GM19324 (cell line): ENCODE results near the gene LGMN.
"Not testable (repeated sequence)": the region's sequence is repeated elsewhere in the genome, so short reads cannot be mapped to it uniquely, and the experiment has no call there.

ENCODE experiments used
- ATAC-seq: cut with Tn5 transposase; IDR thresholded peaks from one replicate; pipeline ENCODE4 v1.9.1; 2021; ENCODE audit warnings: mild to moderate bottlenecking, moderate library complexity; ENCODE audit not compliant: unreplicated experiment, low FRiP score

Gene LGMN

GRCh38 chr14:92748259-92749016, at the start of gene LGMN:
Gene LGMN, minus strand, starts transcription at chr14:92748627. Its CDS starts 15,841 bp downstream, at chr14:92732786.
- peak; percentile 66 for ATAC-seq

DNA sequence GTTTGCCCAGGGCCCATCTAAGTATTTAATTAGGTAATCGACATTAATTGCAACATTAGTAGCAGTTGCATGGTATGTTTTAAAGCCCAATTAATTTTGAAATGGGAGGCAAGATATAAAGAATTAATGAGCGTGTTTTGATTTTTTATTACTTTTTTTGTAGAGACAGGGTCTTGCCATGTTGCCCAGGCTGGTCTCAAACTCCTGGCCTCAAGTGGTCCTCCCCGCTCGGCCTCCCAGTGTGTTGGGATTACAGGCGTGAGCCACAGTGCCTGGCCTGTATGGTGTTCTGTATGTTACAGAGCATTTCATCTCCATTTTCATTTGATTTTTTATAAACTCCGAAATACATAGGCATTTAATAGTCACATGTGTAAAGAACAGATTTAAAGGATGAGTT, 46.5 kb upstream of the LGMN start:
- no peak for ATAC-seq

DNA sequence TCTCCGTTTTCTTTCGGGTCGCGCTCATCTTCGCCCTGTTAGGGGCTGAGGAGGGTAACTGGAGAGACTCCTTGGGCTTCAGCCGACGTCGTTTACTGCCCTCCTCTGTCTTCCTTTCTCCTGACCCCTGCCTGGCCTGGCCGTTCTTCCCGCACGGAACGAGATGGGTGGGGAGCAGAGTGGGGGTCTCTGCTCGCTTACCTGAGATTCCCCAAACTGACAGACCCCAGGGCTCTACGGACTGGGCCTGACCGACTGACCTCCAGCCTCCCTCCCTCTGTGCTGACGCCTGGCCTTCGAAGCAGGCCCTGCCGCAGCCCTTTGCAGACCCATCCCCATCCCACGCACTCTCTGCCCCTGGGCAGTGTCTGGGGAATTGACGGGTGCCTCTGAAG, 46.1 kb upstream of the LGMN start:
- no peak for ATAC-seq

- ATAC-seq = peak; percentile 99
Observed at GRCh38 chr14:92793709-92794546, 45.5 kb upstream of the LGMN start, which contains the start of gene GOLGA5. Gene GOLGA5, plus strand, starts transcription at chr14:92794305. Its CDS starts 3,133 bp downstream, at chr14:92797438.

- no peak for ATAC-seq
Observed at GRCh38 chr14:92792885-92793284, 44.5 kb upstream of the LGMN start.

- ATAC-seq = no peak
Observed at GRCh38 chr14:92789457-92790089, 41.1 kb upstream of the LGMN start.

GRCh38 chr14:92787554-92787953, 39.1 kb upstream of the LGMN start:
- no peak for ATAC-seq

- no peak for ATAC-seq
Observed at GRCh38 chr14:92786427-92786756, 38.0 kb upstream of the LGMN start.

GRCh38 chr14:92785667-92786426, 37.4 kb upstream of the LGMN start:
- no peak for ATAC-seq

- ATAC-seq = no peak
Observed at GRCh38 chr14:92783813-92784431, 35.5 kb upstream of the LGMN start.

- ATAC-seq = no peak
Observed at GRCh38 chr14:92781350-92781749, 32.9 kb upstream of the LGMN start.

GRCh38 chr14:92780444-92781232, 32.2 kb upstream of the LGMN start:
- no peak for ATAC-seq

DNA sequence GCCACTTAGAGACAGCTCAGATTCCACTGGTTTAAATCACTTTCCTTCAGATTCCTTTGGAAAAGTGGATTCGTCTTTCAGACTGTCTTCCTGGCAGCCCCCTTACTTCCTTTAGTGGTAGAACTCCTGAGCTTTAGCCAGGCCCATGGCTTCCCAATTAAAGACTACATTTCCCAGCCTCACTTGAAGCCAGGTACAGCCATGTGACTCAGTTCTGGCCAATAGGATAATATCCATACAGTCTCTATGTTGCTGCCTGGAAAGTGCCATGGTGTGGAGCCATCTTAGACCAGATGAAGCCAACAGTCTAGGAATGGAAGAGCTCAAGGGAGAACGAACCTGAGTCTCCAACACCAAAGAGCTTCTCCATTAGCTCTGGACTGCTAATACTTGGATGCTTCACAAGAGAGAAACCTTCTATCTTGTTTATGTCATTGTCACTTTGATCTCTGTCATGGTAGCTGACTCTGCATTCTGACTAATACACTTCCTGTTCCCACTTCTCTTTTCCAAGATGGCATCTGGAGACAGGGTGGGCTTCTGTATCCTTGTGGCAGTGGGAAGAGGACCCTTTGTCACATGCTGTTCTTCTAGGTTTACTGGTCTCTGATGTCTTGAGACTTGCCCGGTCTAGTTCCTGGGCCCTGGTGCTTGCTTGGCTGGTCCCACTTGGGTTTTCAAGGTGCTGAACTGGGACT, 30.6 kb upstream of the LGMN start:
- not testable (repeated sequence) for ATAC-seq

DNA sequence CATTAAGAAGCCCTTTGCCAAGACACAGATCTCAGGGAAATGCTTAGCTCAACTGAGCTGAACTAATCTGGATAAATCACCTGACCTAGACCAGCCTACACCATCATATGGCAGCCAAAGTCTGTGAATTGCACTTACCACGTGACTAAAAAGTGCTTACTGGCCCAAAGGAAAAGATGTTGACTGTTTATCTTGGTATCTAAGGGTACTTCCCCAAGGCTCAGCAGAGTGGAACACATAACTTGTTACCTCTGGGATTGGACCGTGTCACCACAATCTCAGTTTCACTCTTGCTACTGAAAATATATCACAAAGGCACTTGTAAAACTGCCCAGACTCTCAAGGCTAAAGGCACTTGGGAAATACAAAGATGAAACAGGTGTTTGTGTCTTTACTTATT, 26.9 kb upstream of the LGMN start:
- ATAC-seq = peak; percentile 92

- no peak for ATAC-seq
Observed at GRCh38 chr14:92774572-92774971, 26.1 kb upstream of the LGMN start.

- no peak for ATAC-seq
Observed at GRCh38 chr14:92770484-92770883, 22.1 kb upstream of the LGMN start.

DNA sequence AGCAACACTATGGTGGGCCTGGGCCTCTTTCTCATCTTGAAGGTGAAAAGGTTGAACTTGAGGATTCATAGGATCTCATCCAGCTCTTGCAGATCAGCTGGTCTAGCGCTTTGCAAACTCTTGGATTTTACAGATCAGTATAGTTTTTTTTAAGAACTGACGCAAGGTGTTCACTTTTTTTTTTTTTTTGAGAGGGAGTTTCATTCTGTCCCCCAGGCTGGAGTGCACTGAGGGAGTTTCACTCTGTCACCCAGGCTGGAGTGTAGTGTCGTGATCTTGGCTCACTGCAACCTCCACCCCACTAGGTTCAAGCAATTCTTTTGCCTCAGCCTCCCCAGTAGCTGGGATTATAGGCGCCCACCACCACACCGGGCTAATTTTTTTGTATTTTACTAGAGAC, 20.4 kb upstream of the LGMN start:
- peak; percentile 15 for ATAC-seq

DNA sequence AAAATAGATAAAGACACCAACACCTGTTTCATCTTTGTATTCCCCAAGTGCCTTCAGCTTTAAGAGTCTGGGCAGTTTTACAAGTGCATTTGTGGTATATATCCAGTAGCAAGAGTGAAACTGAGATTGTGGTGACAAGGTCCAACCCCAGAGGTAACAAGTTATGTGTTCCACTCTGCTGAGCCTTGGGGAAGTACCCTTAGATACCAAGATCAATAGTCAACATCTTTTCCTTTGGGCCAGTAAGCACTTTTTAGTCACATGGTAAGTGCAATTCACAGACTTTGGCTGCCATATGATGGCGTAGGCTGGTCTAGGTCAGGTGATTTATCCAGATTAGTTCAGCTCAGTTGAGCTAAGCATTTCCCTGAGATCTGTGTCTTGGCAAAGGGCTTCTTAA, 19.8 kb upstream of the LGMN start:
- ATAC-seq = peak; percentile 89
